ENCODE data around the gene MAP3K2. TPM values are rescaled to one million over a fixed set of nuclear protein-coding genes. Genes with fewer than 3 reads are reported as not detected.

The MAP3K2 gene
- total RNA-seq, 1 donor from 2014 or later, result 34.5 TPM

DNA sequence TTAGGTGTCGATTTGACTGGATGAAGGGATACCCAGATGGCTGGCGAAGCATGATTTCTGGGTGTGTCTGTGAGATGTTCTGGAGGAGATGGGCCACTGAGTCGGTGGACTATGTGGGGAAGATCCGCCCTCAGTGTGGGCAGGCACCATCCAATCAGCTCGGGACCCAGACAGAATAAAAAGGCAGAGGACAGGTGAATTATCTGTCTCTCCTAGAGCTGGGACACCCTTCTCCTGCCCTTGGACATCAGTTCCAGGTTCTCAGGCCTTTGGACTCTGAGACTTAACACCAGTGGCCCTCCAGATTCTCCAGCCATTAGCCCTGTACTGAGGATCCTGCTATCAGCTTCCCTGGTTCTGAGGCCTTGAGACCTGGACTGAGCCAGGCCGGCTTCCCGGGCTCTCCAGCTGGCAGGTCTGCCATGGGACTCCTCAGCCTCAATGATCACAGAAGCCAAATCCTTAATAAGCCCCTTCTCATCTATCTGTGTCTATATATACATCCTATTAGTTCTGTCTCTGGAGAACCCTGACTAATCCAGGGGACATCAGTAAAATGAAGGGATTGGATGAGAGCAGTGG lies 42.2 kb upstream of the MAP3K2 start:
- Mint-ChIP-seq H3K4me1 (ENCODE audit: low read depth) (no peaks in the 10 kb centered on the region), H3K36me3 (ENCODE audit: insufficient read depth) (no peaks in the 10 kb centered on the region), H3K27ac (no peak overlapping the region), H3K9me3 (ENCODE audit: low read depth) (no peaks in the 10 kb centered on the region), H3K4me3 (ENCODE audit: low read depth) (no peak overlapping the region), H3K27me3 (peaks cover 9% of the 10 kb centered on the region)
- TF ChIP-seq, protein P1, sequence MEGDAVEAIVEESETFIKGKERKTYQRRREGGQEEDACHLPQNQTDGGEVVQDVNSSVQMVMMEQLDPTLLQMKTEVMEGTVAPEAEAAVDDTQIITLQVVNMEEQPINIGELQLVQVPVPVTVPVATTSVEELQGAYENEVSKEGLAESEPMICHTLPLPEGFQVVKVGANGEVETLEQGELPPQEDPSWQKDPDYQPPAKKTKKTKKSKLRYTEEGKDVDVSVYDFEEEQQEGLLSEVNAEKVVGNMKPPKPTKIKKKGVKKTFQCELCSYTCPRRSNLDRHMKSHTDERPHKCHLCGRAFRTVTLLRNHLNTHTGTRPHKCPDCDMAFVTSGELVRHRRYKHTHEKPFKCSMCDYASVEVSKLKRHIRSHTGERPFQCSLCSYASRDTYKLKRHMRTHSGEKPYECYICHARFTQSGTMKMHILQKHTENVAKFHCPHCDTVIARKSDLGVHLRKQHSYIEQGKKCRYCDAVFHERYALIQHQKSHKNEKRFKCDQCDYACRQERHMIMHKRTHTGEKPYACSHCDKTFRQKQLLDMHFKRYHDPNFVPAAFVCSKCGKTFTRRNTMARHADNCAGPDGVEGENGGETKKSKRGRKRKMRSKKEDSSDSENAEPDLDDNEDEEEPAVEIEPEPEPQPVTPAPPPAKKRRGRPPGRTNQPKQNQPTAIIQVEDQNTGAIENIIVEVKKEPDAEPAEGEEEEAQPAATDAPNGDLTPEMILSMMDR (IDR thresholded peaks at IDR 0.05; ENCODE audit: unreplicated experiment), result no peak
- no peak for DNase-seq (ENCODE audit: low spot score, unreplicated experiment)

DNA sequence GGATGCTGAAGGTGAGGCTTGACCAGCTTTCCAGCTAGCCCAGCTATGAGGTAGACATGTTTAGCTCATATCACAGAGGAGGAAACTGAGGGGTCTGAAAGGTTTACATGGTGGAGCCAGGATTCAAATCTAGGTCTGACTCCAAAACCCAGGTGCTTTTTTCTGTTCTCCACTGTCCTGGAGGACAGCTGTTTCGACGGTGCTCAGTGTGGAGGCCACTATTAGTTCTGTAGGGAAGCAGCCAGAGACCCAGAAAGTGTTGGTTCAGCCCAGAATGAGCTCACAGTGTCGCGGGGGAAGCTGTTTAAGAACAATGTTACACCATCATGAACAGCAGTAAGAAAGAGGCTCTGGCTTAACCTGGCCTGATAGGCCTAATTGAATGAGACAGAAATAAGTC lies 41.5 kb upstream of the MAP3K2 start:
- Mint-ChIP-seq H3K27ac (no peak overlapping the region), H3K27me3 (peaks cover 9% of the 10 kb centered on the region), H3K36me3 (ENCODE audit: insufficient read depth) (no peaks in the 10 kb centered on the region), H3K4me3 (ENCODE audit: low read depth) (no peak overlapping the region), H3K9me3 (ENCODE audit: low read depth) (no peaks in the 10 kb centered on the region), H3K4me1 (ENCODE audit: low read depth) (no peaks in the 10 kb centered on the region)
- DNase-seq (ENCODE audit: low spot score, unreplicated experiment), result no peak
- TF ChIP-seq, protein P1 (IDR thresholded peaks at IDR 0.05; ENCODE audit: unreplicated experiment), result no peak

DNA sequence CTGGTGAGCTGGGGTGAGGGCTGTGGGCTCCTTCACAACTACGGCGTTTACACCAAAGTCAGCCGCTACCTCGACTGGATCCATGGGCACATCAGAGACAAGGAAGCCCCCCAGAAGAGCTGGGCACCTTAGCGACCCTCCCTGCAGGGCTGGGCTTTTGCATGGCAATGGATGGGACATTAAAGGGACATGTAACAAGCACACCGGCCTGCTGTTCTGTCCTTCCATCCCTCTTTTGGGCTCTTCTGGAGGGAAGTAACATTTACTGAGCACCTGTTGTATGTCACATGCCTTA lies 41.0 kb upstream of the MAP3K2 start:
- no peak overlapping the region for H3K27ac Mint-ChIP-seq
- H3K36me3 Mint-ChIP-seq (ENCODE audit: insufficient read depth), result no peaks in the 10 kb centered on the region
- H3K4me3 Mint-ChIP-seq (ENCODE audit: low read depth), result no peak overlapping the region
- H3K4me1 Mint-ChIP-seq (ENCODE audit: low read depth), result peaks cover 3% of the 10 kb centered on the region
- H3K27me3 Mint-ChIP-seq, result peaks cover 13% of the 10 kb centered on the region
- DNase-seq (ENCODE audit: low spot score, unreplicated experiment), result no peak
- TF ChIP-seq, protein P1 (IDR thresholded peaks at IDR 0.05; ENCODE audit: unreplicated experiment), result no peak
- H3K9me3 Mint-ChIP-seq (ENCODE audit: low read depth), result no peaks in the 10 kb centered on the region

DNA sequence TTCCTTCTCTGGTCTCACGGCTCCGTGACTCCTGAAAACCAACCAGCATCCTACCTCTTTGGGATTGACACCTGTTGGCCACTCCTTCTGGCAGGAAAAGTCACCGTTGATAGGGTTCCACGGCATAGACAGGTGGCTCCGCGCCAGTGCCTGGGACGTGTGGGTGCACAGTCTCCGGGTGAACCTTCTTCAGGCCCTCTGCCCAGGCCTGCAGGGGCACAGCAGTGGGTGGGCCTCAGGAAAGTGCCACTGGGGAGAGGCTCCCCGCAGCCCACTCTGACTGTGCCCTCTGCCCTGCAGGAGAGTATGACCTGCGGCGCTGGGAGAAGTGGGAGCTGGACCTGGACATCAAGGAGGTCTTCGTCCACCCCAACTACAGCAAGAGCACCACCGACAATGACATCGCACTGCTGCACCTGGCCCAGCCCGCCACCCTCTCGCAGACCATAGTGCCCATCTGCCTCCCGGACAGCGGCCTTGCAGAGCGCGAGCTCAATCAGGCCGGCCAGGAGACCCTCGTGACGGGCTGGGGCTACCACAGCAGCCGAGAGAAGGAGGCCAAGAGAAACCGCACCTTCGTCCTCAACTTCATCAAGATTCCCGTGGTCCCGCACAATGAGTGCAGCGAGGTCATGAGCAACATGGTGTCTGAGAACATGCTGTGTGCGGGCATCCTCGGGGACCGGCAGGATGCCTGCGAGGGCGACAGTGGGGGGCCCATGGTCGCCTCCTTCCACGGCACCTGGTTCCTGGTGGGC lies 40.5 kb upstream of the MAP3K2 start:
- Mint-ChIP-seq H3K27ac (no peak overlapping the region), H3K36me3 (ENCODE audit: insufficient read depth) (no peaks in the 10 kb centered on the region), H3K9me3 (ENCODE audit: low read depth) (no peaks in the 10 kb centered on the region), H3K4me3 (ENCODE audit: low read depth) (no peak overlapping the region), H3K27me3 (peaks cover 16% of the 10 kb centered on the region), H3K4me1 (ENCODE audit: low read depth) (peaks cover 5% of the 10 kb centered on the region)
- TF ChIP-seq, protein P1 (IDR thresholded peaks at IDR 0.05; ENCODE audit: unreplicated experiment), result no peak
- no peak for DNase-seq (ENCODE audit: low spot score, unreplicated experiment)

DNA sequence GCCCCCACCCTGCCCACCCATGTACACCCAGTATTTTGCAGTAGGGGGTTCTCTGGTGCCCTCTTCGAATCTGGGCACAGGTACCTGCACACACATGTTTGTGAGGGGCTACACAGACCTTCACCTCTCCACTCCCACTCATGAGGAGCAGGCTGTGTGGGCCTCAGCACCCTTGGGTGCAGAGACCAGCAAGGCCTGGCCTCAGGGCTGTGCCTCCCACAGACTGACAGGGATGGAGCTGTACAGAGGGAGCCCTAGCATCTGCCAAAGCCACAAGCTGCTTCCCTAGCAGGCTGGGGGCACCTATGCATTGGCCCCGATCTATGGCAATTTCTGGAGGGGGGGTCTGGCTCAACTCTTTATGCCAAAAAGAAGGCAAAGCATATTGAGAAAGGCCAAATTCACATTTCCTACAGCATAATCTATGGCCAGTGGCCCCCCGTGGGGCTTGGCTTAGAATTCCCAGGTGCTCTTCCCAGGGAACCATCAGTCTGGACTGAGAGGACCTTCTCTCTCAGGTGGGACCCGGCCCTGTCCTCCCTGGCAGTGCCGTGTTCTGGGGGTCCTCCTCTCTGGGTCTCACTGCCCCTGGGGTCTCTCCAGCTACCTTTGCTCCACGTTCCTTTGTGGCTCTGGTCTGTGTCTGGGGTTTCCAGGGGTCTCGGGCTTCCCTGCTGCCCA lies 39.7 kb upstream of the MAP3K2 start:
- no peak for DNase-seq (ENCODE audit: low spot score, unreplicated experiment)
- Mint-ChIP-seq H3K9me3 (ENCODE audit: low read depth) (no peaks in the 10 kb centered on the region), H3K4me1 (ENCODE audit: low read depth) (peaks cover 5% of the 10 kb centered on the region)

More for the DNA sequence above, 39.7 kb upstream of the MAP3K2 start:
- Mint-ChIP-seq H3K36me3 (ENCODE audit: insufficient read depth) (no peaks in the 10 kb centered on the region), H3K27ac (no peak overlapping the region), H3K4me3 (ENCODE audit: low read depth) (no peak overlapping the region), H3K27me3 (peaks cover 19% of the 10 kb centered on the region)
- TF ChIP-seq, protein P1 (IDR thresholded peaks at IDR 0.05; ENCODE audit: unreplicated experiment), result no peak
